Mucosa of gallbladder (tissue), 1 donor: ENCODE results near the gene TRIM31. TPM values are rescaled to one million over a fixed set of nuclear protein-coding genes. Genes with fewer than 3 reads are reported as not detected.

Experiments
- DNase-seq: peaks from one replicate; pipeline ENCODE4 v3.0.0-alpha.2; 2020; ENCODE audit warnings: low spot score
- total RNA-seq: library from RNA; stranded (reverse); gene quantifications from one replicate; pipeline ENCODE4 v1.2.1, GENCODE V29; 2021
- donor health status: DM: no; HTN: no; CAD: no.

TRIM31 gene, protein sequence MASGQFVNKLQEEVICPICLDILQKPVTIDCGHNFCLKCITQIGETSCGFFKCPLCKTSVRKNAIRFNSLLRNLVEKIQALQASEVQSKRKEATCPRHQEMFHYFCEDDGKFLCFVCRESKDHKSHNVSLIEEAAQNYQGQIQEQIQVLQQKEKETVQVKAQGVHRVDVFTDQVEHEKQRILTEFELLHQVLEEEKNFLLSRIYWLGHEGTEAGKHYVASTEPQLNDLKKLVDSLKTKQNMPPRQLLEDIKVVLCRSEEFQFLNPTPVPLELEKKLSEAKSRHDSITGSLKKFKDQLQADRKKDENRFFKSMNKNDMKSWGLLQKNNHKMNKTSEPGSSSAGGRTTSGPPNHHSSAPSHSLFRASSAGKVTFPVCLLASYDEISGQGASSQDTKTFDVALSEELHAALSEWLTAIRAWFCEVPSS
- total RNA-seq, result 3.1 TPM

DNA sequence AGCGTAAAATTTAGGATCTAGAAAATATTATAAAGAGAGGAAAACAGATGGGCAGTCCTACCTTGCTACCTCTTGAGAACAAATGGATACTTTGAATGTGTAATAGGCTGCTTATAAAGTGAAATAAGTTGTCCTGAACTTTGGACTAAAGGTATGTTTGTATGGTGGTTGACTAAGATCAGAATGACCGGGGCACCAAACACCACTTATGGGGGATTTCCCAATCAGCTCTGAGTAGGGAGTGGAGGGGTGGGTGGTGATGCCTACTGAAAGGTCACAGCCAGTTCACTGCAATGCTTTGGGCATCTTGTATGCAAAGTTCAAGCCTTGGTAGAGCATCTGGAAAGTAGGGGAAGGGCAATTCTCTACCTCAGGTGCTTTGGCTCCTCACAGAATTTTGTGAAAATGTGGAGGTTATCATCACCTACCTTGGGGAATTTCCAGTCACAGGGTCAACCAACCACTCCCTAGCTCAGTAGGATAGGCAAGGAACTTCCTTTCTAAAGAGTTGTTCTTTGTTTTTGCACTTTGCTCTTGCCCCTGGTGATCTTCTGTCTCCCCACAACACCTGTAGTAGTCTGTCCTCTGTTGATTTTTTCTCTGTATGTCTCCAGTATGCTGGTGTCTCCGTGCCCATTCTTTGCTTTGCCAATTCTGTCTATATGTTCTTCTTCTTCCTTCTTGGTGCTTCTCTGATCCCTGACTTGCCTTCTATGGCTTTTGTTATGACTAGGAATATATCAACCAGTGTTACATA is at the start of gene TRIM31:
Gene TRIM31 (minus strand): TSS at position 88 of the 757 bp plus-strand sequence. CDS start 285 bp downstream, outside the sequence.
- no peak for DNase-seq

DNA sequence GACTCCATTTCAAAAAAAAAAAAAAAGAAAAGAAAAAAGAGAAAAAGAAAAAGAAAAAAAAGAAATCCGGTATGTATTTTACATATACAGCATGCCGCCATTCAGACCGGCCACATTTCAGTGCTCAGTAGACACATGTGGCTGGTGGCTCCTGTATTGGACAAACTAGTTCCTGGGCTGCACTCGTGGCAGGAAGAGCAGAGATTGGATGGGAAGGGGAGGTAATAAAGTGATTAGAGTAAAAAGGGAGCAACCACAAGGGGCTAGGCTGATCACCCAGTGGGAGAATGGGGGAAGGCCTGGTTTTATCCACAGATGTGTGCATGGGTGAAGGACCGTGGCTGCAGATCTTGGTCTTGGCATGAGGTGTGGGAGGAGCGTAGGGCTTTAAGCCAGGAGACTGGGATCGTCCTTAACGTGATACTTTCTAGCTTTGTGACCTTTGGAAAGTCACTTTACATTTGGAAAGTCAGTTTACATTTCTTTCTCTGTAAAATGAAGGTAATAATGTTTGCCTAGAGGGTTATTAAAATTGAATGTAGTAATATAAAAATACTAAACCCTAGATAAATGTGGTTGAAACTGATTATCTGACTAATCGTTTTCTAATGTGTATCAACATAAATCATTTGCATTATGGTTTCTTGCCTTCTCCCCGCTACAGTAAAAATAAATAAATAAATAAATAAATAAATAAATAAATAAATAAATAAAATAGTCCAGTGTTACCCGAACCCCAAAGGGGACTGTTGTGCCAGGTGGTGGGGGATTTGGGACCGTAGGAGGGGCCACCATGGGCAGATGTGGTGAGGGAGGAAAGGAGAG is 49.6 kb upstream of the TRIM31 start:
- no peak for DNase-seq

DNA sequence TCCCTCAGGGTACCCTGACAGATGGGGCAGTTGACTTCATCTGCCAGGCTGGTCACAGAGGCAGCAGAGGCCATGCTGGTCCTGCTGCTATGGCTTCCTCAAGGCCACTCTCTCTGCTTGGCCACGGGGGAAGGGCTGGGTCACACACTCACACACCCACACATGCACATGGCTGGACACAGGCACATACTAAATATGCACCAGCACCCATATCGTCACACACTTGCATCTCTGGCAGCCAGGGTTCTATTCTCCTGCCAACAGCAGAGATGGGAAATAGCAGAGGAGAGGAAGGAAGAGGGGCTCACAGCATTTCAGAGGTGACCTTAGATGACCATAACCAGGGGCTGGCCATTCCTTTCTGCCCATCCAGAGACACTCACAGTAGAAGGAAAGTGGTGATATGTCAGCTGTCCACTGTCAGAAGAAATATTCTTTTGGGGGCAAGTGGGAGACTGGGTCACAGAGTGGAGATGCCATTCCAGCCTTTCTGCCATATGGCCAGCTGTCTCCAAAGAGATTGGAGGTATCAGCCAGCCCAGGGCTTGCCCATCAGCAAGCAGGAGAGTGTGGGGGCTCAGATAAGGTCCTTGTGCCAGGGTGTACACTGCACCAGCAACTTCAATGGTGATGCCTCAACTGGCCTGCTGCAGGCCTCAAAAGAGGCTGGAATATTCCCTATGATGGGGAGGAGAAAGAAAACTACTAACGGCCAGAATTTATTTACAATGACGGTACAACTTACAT is 48.1 kb upstream of the TRIM31 start, which contains the start of gene TRIM10:
Gene TRIM10 (minus strand): TSS at position 427 of the 747 bp plus-strand sequence. CDS start 353 bp downstream, at position 74.
- no peak for DNase-seq

DNA sequence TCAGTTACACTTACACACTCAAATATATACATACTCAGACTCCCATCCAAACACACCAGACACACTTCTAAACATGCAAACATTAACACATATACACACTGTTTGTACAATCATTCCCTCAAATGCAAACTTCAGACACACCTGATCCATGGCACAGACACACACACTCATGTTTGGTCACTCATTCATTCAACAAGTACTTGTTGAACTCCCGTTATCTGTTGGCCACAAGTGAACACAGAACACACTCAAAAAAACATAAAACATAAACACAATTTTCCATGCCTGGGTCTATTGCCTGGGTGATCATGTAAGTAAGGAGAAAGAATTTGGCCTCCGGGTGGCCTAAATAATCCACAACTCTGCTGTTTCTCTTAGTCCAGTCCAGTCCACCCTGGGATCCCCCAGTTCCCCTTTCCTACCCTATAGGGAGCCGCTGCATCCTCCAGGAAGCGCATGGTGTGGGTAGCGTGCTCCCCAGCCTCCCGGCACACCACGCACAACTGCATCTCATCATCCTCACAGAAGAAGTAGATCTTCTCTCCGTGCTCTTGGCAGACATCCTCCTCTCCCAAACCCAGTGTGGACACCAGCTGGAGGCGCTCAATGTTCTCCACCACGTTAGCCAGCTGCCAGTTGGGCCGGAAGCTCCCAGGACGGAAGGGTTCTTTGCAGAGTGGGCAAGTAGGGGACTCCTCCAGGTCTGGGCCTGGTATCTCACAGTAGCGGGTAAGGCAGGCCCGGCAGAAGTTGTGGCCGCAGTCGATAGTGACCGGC is 47.3 kb upstream of the TRIM31 start:
- DNase-seq, result no peak

DNA sequence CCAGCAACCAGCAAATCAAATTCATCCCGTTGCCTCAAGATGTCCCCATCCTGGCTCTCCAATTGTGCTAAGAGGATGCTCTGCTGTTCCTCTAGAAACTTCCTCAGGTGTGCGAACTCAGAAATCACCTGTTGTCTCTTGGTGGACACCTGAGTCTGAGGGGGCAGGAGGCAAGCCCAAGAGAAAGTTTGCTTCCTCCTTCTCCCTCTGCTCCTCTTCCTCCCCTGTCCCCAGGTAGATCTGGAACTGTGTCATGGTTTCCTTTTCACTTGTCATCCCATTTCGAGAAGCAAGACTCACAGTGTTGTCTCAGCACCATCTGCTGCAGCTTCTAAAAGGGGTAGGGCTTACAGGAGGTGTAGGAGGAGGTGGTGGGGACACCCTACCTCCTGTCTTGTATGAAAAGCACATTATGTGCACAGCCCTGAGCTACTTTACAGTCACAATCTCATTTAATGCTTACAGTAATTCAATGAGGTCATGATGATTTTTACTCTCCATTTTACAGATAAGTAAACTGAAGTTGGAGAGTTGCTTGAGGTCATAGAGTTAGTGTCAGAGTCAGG is 45.7 kb upstream of the TRIM31 start:
- DNase-seq, result no peak

DNA sequence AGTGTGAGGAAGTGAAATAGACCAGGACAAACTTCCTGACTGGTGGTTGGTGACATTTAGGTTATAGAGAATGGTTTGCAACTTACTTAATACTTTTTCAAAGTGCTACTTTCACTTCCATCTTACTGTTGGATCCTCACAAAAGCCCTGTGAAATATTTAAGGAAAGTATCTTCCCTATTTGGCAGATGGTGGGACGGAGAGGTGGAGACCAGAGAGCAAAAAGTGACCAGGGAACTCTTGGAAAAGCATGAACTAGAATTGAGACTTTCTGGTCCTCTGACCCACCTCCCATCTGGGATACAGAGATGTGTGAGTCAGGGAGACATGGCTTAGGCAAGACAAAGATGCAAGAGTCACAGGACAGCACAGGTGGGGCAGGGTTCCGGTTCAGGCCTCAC is 45.1 kb upstream of the TRIM31 start:
- no peak for DNase-seq

DNA sequence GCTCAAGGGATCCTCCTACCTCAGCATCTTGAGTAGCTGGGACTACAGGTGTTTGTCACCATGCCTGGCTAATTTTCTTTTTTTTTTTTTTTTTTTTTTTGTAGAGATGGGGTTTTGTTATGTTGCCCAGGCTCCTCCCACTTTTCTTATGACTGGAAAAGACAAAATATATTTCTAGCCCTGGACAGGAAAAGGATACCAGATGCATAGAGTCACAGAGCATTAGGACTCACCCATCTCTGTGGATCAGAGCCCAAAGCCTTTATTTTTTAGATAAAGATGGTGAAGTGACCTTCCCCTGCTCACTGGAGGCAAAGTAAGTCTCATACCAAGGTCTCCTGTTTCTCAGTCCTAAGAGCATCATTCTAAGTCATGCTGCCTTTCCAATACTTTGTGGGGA is 44.7 kb upstream of the TRIM31 start:
- DNase-seq, result no peak

DNA sequence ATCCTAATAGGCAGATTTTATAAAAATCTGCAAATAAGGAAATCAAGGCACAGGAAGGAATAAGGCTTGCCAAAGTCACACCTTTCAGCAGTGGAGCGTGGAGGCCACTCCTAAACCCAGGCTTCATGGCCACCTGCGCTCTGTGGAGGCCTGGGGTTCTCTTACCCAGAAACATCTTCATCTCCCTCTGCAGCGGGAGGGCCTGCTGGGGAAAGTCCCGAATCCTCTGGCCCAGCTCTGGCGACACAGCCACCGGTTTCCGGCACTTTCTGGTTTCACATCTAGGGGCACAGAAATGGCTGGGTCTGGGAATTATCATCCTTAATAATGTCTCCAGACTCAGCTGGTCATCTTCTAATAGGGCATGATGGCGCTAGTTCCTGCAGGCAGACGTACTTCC is 43.9 kb upstream of the TRIM31 start:
- no peak for DNase-seq

DNA sequence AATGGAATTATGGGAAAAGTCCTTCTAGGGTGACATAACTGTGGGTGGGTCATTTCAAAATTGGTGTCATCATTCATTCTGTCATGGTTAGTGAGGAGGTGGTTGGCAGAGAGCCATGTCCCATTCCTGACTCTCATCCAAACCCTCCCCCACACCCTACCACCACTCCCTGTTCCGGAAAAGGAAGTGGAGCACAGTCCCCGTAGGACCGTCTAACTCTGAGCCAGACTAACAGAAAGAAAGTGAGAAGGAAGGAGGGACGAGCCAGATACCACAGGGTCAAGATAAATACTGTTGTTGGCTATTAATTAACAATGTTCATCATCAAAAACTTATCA is 43.3 kb upstream of the TRIM31 start:
- DNase-seq, result peak; percentile 84

DNA sequence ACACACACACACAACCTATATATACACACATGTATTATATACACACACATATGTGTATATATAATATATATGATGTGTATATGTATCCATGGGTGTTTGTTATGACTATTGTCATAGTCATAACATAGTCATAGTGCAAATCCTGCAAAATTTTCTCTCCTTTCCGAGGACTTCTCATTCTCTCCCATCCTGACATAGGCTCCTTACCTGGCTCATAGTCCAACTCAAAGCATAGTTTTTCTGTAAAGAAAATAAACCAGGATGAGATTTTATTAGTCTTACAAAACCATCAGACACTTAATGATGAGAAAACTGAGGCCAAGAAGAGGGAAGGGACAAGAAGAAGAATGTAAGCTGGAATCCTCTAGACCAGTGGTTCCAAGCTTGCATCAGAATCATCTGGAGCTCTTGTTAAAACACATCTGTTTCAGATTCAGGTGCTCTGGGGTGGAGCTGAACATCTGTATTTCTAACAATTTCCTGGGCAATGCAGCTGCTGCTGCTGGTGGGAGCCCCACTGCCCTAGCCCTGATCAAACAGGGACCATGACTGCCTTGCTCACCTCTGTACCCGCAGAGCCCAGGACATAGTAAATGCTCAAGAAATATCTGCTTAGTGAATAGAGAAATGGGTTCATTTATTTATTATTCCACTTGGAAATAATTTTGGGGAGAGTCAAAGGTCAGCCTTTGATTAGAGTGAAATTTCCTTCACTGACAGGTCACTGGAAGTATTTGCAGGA is 42.8 kb upstream of the TRIM31 start:
- DNase-seq, result no peak

DNA sequence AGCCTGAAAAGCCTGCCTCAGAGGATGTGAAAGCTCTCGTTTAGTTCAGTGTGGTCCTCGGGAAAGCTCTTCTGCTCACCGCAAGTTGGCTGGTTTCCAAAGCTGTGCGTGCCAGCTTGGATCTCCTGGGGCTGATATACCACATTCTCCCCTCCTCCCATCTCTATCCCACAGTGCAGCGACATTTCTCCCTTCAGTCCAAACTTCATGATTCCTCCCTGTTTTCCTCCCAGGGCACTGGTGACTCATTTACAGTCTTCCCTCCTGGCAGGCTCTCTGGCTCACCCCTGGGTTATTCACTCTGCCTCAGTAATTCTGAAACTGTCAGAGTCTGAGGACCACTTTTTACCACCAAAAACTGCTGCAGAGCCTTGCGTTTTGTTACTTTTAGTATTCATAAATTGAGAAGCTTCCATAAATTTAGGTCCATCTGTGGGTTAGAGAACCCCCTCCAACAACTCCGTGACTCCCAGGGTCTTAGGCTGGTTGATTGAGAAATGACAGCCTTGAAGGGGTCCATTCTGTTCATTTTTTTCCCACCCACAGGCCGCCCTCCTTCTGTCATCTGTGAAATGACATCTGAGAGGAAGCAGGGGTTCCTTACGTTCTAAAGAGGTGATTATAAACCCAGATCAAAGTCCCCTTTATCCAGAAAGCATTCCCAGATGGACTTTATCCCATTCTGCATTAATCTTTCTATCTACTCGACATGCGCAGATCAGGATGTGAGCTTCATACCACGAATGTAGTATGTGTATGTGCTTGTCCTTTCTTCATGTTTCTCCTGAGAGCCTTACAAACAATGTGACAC is 42.0 kb upstream of the TRIM31 start:
- peak; percentile 59 for DNase-seq

DNA sequence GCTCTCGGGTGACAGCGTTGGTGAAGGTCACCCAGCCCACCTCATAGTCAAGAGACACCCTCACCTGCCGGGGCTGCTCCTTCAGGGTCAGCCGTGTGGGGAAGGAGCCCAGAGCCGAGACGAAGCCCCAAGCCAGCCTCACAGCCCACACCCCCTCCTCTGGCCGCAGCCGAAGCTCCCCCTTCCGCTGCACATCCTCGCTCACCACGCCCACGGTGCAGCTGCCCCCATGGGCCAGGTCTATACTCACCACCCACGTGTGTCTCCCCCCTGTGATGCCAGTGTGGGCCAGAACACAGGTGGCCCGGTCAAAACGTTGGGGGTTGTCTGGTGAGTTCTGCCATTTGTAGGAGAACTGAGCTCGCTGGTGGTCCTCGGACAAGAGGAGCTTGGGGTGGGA is 41.2 kb upstream of the TRIM31 start:
- DNase-seq, result no peak

DNA sequence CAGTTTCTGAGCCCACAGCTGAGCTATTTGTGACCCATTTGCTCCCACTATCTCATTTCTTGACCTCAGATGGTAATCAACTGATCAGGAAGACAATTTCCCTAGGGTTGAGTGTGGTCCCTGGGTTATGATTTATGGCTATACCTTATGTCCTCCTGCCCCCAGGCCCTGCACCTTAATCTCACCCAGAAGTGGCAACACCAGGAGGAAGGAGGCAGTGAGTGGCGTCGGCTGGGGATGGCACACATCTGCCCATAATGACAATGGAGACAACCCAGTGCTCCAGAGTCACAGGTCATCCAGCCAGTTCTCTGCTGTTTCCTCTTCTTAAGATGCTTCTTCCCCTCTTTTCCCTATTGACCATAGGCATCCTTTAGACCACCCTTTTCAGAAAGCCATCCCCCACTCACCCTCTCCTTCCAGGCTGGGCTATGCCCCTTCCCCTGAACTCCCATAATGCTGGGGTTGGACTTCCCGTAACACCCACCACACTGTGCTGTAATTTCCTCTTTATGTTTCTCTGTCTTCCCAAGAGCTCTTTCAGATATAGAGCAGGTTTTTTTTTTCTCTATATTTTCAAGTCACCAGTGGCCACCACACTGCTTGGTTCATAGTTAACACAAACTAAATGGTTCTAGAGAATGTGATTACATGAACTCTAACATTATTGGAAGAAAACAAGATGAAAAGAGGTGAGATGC is 40.2 kb upstream of the TRIM31 start:
- DNase-seq, result no peak

DNA sequence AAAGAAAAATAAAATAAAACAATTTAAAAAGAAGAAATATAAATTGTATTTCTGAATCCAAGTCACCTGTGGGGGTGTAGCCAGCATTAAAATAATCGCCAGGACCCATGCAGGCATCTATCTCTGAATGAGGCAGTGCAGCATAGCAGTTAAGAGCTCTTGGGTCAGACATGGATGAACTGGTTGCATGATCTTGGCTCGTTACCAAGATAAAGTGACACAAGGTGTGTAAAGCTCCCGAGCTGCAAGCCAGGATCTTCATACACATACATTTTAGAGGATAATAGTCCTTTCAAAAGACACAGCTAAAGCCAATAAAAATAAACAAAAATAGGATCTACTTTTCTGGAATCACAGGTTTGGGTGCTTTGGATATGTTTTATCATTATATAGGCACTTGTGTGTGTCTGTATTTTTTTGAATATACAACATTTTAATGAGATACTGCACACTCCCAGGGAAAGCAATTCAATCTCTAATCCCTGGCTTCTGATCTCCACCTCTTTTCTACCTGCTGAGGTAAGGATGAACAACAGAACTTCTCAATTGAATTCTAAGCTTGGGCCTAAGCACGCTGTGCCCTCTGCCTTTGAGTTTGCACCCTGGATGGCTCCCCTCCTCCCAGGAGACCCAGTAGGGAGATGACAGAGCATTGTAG is 39.3 kb upstream of the TRIM31 start:
- DNase-seq, result no peak

DNA sequence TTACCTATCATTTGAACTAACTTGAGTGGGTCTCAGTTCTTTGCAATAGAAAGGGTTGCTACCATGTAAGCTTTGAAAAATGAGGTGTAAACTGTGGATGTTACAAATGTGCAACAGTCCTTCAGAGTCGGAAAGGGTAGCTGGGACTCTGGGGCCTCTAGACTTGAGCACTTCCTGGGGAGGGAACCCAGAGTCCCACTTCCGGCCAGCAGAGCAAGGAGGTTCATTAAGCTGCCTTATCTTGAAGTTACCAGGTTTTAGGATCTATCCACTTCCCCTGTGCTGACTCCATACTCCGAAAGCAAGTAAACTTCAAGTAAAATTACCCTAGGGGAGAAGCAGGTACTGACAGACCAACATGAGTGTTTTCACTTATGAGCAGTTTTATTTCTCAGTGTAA is 38.7 kb upstream of the TRIM31 start:
- DNase-seq, result no peak

DNA sequence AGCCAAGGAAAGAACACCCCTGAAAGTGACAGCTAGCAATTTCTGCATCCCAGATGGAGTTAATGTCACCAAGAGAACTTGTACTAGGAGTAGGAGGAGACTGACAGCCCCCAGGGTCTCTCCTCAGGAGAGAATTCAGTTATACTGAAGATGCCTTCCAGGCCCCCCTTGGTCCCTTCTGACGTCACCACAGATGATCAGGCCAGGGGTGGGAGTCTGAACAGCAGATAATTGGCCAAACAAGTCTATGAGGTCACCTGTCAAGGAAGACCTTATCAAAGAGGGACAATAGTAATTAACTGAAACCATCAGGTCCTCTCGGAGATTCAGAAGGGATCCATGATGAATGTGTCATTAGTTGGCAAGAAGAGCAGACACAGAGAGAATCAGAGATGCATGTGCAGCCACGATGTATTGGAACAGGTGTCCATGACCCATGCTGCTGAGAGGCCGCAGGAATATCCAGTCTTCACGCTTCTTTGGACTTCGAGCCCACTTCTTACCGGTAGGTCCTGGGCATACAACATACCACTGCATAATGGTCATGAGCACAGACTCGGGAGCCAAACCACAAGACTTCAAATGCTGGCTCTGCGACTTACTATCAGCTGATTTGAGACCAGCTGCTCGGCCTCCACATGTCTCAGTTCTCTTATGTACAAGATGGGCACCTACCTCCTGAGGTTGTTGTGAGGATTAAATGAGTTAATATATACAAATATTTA is 37.9 kb upstream of the TRIM31 start:
- no peak for DNase-seq
